GM19099 (cell line): ENCODE results near the gene MAD2L1.

Source experiments
- POLR2A ChIP-seq: IDR thresholded peaks from 3 replicates; pipeline ENCODE4 v1.6.1; 2011; ENCODE audit warnings: low read depth; ENCODE audit not compliant: insufficient read length; ENCODE audit errors: extremely low read depth

MAD2L1 gene

DNA sequence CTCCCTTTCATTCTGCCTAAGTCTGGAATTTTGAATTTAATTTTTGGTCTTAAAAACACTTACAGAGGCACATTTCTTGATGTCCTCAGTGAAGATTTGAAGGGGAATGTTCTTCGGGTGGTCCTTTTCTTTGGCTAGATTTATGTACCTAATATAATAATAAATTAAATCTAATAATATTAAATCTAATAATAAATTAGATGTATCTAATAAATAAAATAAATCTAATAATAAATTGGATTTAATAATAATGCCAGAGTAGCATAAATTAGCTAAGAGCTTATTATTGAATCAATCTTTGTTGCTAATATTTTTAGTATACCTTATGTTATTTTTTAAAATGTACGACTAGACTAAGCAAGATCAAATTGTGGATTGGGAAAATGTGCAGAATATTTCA, 39.8 kb downstream of the MAD2L1 start:
- TF ChIP-seq POLR2A: no peak

- no peak for TF ChIP-seq POLR2A
Measured at GRCh38 chr4:120025516-120025915, 41.1 kb downstream of the MAD2L1 start.

GRCh38 chr4:120018786-120019185, 47.9 kb downstream of the MAD2L1 start:
- no peak for TF ChIP-seq POLR2A

- TF ChIP-seq POLR2A: no peak
Measured at GRCh38 chr4:120017939-120018692, 48.5 kb downstream of the MAD2L1 start.

DNA sequence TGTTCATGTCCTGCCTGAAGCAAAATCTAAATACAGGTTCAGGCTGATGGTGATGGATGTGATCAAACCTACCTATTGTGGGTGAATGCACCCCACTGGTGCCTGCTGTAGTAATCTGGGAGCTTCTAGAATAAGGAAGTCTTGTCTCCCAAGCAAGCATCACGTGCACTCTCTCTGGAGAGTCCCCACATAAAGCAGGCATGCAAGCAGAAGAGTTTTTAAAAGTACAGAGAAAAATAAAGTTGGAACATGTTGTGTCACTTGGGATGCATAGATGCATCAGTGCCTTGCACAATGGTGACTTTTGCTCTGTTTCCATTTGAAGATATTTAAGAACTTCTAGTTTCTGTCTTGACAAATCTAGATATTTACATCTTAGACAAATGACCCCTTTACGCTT, 54.9 kb downstream of the MAD2L1 start:
- no peak for TF ChIP-seq POLR2A

GRCh38 chr4:120010646-120011045, 56.0 kb downstream of the MAD2L1 start:
- TF ChIP-seq POLR2A: no peak

DNA sequence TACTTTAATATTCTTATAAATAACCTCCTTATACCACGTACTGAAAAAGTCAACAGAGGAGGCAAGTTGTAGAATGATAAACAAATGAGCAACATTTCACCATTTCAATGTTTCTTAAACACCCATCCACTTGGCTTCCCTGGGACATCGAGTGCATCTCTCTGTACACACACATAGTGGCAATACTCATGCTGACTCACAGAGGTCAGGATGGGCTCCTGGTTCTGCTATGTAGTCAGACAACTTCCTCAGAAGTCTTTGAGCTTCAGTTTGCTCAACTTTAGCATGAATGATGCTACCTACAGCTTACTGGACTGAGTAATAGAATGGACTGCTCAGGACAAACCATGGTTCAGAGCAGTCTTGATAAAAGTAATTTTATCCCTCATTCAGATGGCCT, 56.9 kb downstream of the MAD2L1 start:
- TF ChIP-seq POLR2A: no peak

- TF ChIP-seq POLR2A: no peak
Measured at GRCh38 chr4:120008957-120009356, 57.7 kb downstream of the MAD2L1 start.

DNA sequence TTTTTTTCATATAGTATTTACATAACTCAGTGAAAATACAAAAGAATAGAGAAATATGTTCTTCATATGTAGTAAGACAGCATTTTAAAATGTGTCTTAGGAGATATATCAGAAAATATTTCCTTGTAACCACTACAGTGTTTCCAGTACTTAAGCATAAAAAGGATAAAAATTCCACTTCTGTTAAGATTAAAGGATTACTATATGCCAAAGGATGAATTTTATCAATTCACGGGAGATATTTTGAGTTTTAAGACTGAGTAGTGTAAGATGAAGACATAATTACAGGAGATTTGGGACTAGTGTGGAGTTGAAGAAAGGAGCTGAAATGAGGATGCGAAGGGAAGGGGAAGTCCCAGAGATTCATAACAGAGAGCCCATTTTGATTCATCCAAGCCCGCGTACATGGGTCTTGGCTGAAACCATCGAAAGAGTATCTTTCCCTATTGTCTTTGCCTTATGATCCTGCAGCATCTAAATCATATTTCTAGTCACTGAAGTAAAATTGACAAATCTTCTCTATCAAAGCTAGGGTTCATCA, 58.7 kb downstream of the MAD2L1 start:
- TF ChIP-seq POLR2A: no peak

DNA sequence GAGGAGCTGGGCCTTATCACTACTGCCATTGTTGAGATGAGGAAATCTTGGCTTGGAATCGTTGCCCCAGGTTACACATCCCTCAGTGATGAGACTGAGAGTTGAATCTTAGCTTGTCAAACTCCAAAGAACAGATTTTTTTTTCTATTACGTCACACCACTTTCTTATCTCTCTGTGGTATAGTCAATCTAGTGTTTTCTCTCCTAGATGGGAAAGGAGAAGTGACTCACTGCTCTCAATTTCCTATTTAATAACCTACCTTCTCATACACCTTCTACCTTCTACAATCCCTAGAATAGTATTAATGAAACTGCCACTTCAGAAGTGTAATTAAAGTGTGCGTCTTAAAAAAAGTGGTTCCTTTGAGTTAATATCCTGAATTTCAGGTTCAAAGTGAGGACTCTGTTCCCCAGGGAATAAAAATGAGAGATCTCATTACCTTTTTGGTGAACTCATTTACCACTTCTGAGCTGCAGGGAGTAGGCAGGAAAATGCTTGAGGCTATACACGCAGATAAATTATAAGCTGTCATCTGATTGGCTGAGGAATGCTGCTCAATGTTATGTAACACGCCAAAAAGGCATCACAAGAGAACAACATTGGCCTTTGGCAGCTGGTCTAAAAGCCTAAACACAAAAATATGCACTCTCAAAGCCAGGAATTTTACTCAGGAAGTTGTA, 59.3 kb downstream of the MAD2L1 start:
- TF ChIP-seq POLR2A: no peak
